ENCODE measurements around the gene DSTN. TPM values are rescaled to one million over a fixed set of nuclear protein-coding genes. Genes with fewer than 3 reads are reported as not detected.

Gene DSTN
- total and polyA plus RNA-seq, 2 donors (not counting 3 experiments of a cell fraction or from before 2014, with no cell fraction given) = 66.1 to 300 TPM

DNA sequence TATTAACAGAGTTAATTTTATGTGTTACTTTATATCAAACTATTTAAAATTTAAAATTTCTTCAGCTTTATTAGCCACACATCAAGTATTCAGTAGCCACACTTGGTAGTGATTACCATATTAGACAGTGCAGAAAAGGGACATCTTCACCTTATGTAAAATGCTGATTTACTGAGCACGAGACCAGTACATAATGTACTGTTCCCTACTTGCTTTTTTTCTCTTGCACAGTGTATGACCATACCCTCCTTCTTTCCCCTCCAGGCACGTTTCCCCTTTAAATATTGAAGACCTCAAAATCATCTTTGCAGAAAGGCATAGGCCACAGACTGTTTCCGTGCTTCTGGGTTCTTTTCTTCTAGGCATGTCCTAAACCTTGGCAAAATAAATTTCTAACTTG lies 17.9 kb downstream of the DSTN start:
- Histone ChIP-seq H3K79me2 (ENCODE audit: control insufficient read depth, insufficient read depth, low read length) (peaks cover 91% of the 10 kb centered on the region), H3K4me2 (ENCODE audit: insufficient read depth, low read length) (no peak overlapping the region), H3K9me1 (replicated peaks; ENCODE audit: control insufficient read depth, extremely low read depth, insufficient read depth, low read length) (no peaks in the 10 kb centered on the region), H3K4me3 (replicated peaks in 1 of 3; ENCODE audit: insufficient read depth in 1 of 3, low read depth in 1 of 3, low read length in 3 of 3) (no peak overlapping the region), H3K9me3 (replicated peaks; ENCODE audit: control insufficient read depth, insufficient read depth, low read length) (no peaks in the 10 kb centered on the region), H3K9ac (replicated peaks; ENCODE audit: extremely low read depth, insufficient read depth, low read length) (no peak overlapping the region), H3K36me3 (ENCODE audit: control insufficient read depth in 2 of 2, extremely low read depth in 1 of 2, insufficient read depth in 2 of 2, low read length in 2 of 2) (no peaks in the 10 kb centered on the region), H3K4me1 (ENCODE audit: control insufficient read depth, extremely low read depth, insufficient read depth, low read length) (peaks cover 2% of the 10 kb centered on the region), H4K20me1 (replicated peaks; ENCODE audit: control insufficient read depth, extremely low read depth, insufficient read depth, low read length) (peaks cover 10% of the 10 kb centered on the region), H2AFZ (ENCODE audit: low read depth, low read length) (no peak overlapping the region), H3K27ac (ENCODE audit: insufficient read depth, low read depth, low read length) (no peak overlapping the region), H3K27me3 (ENCODE audit: control insufficient read depth in 2 of 2, insufficient read depth in 2 of 2, low read length in 2 of 2) (no peaks in the 10 kb centered on the region)
- TF ChIP-seq POLR2A (IDR thresholded peaks at IDR 0.05; ENCODE audit: low read depth, low read length) = no peak
- TF ChIP-seq, protein P1, sequence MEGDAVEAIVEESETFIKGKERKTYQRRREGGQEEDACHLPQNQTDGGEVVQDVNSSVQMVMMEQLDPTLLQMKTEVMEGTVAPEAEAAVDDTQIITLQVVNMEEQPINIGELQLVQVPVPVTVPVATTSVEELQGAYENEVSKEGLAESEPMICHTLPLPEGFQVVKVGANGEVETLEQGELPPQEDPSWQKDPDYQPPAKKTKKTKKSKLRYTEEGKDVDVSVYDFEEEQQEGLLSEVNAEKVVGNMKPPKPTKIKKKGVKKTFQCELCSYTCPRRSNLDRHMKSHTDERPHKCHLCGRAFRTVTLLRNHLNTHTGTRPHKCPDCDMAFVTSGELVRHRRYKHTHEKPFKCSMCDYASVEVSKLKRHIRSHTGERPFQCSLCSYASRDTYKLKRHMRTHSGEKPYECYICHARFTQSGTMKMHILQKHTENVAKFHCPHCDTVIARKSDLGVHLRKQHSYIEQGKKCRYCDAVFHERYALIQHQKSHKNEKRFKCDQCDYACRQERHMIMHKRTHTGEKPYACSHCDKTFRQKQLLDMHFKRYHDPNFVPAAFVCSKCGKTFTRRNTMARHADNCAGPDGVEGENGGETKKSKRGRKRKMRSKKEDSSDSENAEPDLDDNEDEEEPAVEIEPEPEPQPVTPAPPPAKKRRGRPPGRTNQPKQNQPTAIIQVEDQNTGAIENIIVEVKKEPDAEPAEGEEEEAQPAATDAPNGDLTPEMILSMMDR (IDR thresholded peaks at IDR 0.05; ENCODE audit: extremely low read depth in 1 of 2, insufficient read depth in 1 of 2, low read depth in 1 of 2, low read length in 2 of 2) = no peak
- TF ChIP-seq, protein P2, sequence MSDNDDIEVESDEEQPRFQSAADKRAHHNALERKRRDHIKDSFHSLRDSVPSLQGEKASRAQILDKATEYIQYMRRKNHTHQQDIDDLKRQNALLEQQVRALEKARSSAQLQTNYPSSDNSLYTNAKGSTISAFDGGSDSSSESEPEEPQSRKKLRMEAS (IDR thresholded peaks at IDR 0.05; ENCODE audit: insufficient read depth, insufficient read length) = no peak
- TF ChIP-seq FOS (IDR thresholded peaks at IDR 0.05; ENCODE audit: borderline replicate concordance, insufficient read depth, low read length) = no peak
- no peak for TF ChIP-seq MYC (IDR thresholded peaks at IDR 0.05; ENCODE audit: low read depth, low read length)
- TF ChIP-seq GATA2 (IDR thresholded peaks at IDR 0.05; ENCODE audit: insufficient read depth, insufficient read length, low read depth, low read length) = no peak
- no peak for TF ChIP-seq EZH2 (IDR thresholded peaks at IDR 0.05; ENCODE audit: borderline replicate concordance, low read depth, low read length, severe bottlenecking)
- no peak for TF ChIP-seq JUN (IDR thresholded peaks at IDR 0.05; ENCODE audit: borderline replicate concordance, insufficient read depth, insufficient read length, low read depth)
- no peak for TF ChIP-seq POLR2AphosphoS5 (IDR thresholded peaks at IDR 0.05; ENCODE audit: insufficient read depth, low read depth, low read length)
- dilution Hi-C loops (cut with MboI; ENCODE audit: extremely low pct_ligation_motif_present, low sequenced_read_pairs) (no loop called here), intact Hi-C loops (cut with micrococcal nuclease) (no loop called here)
- DNase-seq (ENCODE audit: low read depth, low spot score) (no peak), FAIRE-seq (no peak)
- BruUV-seq (replicated peaks) = no TSS peak
- ChIA-PET CTCF (no interaction called here), POLR2A (no interaction called here)

All from endothelial cell of umbilical vein (primary cell).